ENCODE data around the gene OGFOD1.

- no peak for TF ChIP-seq CTCF (IDR thresholded peaks at IDR 0.05; ENCODE audit: extremely low read depth in 1 of 2, insufficient read depth in 1 of 2, low read depth in 1 of 2, low read length in 2 of 2)
- TF ChIP-seq MAX (IDR thresholded peaks at IDR 0.05; ENCODE audit: insufficient read depth, insufficient read length) = no peak
- no peak for TF ChIP-seq POLR2AphosphoS5 (IDR thresholded peaks at IDR 0.05; ENCODE audit: insufficient read depth, low read depth, low read length)
- TF ChIP-seq MYC (IDR thresholded peaks at IDR 0.05; ENCODE audit: low read depth, low read length) = no peak
- no peak for TF ChIP-seq EZH2 (IDR thresholded peaks at IDR 0.05; ENCODE audit: borderline replicate concordance, low read depth, low read length, severe bottlenecking)
- TF ChIP-seq POLR2A (IDR thresholded peaks at IDR 0.05; ENCODE audit: low read depth, low read length) = no peak
Observed at GRCh38 chr16:56438038-56438437, 13.3 kb upstream of the OGFOD1 start.

All from endothelial cell of umbilical vein (primary cell).